Colon (tissue), 2 donors: ENCODE measurements around the gene TBXA2R.

Experiments
- FAIRE-seq: peaks from 2 replicates; lab custom pipeline; 2012; peaks lifted over from hg19 to GRCh38; lab: Jason Lieb, UNC
- donor health status: control.
- donor health status: control.

The TBXA2R gene

GRCh38 chr19:3551792-3552095, 54.9 kb downstream of the TBXA2R start:
- no peak for FAIRE-seq

GRCh38 chr19:3550947-3551791, 55.5 kb downstream of the TBXA2R start:
- no peak for FAIRE-seq

GRCh38 chr19:3549816-3550215, 56.9 kb downstream of the TBXA2R start:
- FAIRE-seq: no peak

GRCh38 chr19:3548606-3549005, 58.1 kb downstream of the TBXA2R start:
- FAIRE-seq: no peak

GRCh38 chr19:3547767-3548282, 58.9 kb downstream of the TBXA2R start:
- no peak for FAIRE-seq

GRCh38 chr19:3547301-3547731, 59.4 kb downstream of the TBXA2R start:
- FAIRE-seq: no peak

GRCh38 chr19:3546119-3546518, 60.6 kb downstream of the TBXA2R start:
- no peak for FAIRE-seq

GRCh38 chr19:3545669-3546034, 61.0 kb downstream of the TBXA2R start:
- FAIRE-seq: no peak

GRCh38 chr19:3544742-3545668, 61.7 kb downstream of the TBXA2R start:
- no peak for FAIRE-seq
